ENCODE results near the gene CYP2R1.

- TF ChIP-seq CTCF (IDR thresholded peaks at IDR 0.05 in 8 of 11, conservative IDR thresholded peaks at IDR 0.05 in 3 of 11), result no peak
- TF ChIP-seq POLR2AphosphoS5 (IDR thresholded peaks at IDR 0.05), result no peak
Measured at GRCh38 chr11:14852571-14853177, 39.4 kb downstream of the CYP2R1 start.

All from spleen (tissue), 7 donors.